ENCODE results near the gene COPG2.

- TF ChIP-seq CTCF (conservative IDR thresholded peaks at IDR 0.05; ENCODE audit: low read depth in 2 of 2): no peak
- TF ChIP-seq REST (IDR thresholded peaks at IDR 0.05; ENCODE audit: unreplicated experiment): no peak
- no peak for TF ChIP-seq EZH2 (IDR thresholded peaks at IDR 0.05; ENCODE audit: low read depth, unreplicated experiment)
Observed at GRCh38 chr7:130683026-130683425, 14.5 kb upstream of the COPG2 start.
